ENCODE measurements around the gene GLI2.

Gene GLI2

DNA sequence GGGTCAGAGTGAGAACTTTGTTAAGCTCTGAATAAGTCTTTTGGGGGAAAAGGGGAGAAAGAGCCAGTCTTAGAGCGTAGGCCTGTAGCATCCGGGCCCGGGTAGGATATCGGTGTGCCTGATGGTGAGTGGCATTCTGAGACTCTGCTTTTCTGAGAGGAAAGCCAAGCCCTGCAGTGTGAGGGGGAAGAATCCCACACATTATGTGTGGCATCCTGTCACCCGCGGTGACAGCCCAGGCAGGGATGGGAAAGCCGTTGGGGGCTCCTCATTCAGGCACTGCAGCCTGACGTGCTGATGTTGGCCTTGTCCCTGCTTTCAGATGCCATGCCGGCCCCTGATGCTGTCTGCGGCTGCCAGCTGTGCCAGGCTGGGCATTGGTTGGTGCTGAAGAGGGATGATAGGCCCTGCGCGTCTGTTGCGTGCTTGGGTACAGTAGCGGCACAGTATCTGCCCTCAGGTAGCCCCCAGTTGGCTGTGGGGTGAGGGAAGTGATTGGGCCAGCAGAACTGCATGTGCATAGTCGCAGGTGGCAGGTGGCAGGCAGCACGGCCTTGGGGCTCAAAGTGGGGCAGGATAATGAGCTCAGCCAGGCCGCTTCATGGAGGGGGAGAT, 37.6 kb downstream of the GLI2 start:
- FAIRE-seq = no peak

DNA sequence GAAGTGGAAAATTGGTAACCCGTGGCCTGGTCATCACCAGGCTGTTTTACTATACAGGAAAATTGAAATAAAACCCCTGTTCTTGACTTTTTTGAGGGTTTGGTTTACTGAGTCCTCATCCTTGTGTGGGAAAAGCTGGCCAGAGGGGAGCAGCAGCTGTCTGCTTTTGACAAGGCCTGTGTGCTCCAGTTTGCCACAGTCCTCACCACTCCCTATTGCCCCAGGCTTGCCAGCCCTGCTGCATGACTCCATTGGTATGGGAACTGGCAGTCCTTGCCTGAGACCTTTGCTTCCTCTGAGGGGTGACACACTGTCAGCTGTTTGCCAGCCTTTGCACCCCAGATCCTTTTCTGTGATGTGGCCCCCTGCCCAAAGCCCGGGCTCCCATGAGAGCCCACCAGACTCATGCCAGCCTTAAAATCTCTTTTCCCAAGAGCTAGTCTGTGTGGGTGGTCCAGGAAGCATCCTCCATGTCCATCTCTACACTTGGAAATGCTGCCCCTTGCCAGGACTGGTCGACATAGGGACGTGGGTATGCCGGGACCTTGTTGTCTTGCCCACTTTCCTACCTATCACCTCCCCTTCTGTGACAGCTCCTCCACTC, 39.0 kb downstream of the GLI2 start:
- no peak for FAIRE-seq

DNA sequence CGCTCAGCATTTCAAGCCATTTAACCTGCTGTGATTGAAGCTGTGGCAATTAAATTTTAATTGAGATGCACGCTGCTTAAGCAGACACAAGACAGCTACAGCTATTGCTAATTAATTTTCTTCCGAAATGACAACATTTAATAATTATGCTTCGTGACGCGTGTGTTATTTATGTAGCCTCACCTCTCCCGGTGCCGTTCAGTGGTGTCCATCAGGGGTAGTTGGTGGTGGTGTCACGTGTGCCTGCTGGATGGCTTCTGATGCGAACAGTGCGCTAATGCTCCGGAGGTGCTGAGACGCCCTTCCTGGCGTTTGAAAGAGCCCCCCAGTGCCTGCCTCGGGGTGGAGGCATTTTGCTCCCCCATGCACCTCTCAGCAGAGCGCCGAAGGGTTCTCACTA, 39.5 kb downstream of the GLI2 start:
- FAIRE-seq = no peak

DNA sequence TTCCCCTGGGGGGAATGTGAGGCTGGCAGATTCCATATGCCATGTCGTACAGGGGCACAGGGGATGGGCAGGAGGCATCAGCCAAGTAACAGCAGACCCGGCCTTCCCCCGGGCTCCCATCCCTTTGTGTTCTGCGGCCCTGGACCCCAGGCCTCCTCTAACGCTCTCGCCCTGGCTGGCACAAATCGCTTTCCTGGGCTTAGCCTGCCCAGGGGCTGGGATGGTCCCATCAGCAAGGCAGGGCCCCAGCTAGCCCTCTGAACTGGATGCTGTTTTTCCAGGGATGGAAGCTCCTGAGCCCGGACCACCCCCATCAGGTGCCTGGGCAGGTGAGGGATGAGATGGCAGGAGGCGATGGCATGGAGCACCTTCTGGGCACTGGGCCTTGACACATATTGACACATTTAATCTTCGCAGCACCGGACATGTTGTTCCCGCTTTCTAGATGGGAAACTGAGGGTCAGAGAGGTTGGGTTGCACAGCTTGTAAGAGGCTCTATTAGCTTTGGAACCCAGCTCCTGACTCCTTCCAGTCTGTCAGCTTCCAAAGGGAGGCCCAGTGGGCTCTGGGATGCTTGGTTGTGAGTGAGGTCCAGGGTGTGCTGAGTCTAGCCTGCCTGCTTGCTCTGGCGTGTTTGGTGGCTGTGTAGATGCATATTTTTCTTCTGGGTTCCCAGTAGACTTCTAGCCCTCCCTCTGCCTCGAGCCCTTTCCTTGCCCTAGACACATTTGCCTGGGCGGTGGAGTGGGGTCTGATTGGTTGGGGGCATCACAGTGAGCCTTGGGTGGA, 40.3 kb downstream of the GLI2 start:
- FAIRE-seq = no peak

DNA sequence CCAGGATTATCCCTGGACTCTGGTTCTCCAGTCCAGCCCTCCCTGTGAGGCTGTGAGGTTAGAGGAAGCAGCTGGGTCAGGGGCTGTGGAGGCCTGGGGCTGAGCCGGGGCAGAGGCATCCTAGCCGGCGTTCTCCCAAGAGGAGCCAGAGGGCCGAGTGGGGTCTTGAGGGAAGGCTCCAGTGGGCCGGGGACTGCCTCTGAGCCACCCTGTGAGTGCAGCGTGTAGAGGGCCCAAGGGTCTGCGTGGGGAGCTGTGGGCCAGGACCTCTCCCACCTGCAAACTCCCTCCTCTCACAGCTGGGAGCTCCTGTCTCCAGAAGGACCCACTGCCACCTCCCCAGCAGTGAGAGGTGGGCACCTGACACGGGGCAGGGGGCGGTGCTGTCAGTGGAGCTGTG, 41.0 kb downstream of the GLI2 start:
- FAIRE-seq = no peak

DNA sequence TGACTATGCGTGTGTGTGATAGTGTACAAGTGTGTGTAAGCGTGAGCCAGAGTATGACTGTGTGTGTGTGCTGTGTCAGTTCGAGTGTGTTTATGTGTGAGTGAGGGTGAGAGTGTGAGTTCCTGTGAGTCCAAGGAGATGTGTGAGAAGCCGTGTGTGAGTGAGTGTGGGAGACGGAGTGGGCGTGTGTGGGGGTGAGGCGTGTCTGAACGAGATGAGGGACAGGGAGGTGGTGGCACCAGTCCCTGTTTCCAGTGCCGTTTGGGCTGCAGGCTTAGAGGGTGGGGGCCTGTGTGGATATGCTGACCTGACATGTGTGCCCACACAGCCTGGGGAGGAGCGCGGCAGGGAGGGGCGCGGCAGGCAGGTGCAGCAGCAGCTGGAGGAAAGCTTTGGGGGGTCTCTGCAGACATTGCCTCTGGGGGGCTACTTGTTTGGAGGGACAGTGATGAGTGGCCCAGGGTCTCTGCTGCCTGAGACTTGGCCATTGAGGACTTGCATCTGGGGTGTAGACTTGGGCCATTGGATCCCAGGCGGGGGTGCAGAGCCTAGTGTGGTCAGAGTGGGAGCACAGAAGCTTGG, 41.6 kb downstream of the GLI2 start:
- FAIRE-seq = no peak

DNA sequence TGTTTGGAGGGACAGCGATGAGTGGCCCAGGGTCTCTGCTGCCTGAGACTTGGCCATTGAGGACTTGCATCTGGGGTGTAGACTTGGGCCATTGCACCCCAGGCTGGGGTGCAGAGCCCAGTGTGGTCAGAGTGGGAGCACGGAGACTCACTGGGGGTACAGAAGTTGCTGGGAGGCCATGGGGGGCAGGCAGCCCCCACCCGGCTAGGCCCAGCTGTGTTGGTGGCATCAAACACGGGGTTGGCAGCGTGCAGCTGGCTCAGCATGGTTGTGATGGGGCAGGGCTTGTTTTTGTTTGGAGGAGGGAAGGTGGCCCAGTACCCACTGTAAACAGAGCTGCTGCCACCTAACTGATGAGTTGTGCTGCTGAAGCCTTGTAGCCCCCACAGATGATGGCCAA, 42.1 kb downstream of the GLI2 start:
- FAIRE-seq = no peak

DNA sequence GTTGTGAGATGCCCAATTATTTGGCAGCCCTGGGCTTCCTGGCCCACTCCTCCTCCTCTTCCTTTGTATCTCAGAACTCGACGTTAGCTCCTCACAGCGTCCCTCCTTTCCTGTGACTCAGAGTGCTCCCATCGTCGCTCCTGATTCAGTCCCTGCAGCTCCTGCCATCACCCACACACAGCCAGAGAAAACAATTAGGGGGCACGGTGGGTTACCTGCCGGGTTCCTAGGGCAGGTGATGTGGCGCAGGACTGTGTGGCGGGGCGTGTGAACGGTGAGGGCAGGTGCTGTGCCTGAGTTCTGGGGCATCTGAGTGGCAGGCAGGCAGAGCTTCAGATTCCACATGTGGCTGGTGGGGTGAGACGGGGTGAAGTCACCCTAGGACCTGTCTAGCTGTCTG, 42.6 kb downstream of the GLI2 start:
- FAIRE-seq = no peak

DNA sequence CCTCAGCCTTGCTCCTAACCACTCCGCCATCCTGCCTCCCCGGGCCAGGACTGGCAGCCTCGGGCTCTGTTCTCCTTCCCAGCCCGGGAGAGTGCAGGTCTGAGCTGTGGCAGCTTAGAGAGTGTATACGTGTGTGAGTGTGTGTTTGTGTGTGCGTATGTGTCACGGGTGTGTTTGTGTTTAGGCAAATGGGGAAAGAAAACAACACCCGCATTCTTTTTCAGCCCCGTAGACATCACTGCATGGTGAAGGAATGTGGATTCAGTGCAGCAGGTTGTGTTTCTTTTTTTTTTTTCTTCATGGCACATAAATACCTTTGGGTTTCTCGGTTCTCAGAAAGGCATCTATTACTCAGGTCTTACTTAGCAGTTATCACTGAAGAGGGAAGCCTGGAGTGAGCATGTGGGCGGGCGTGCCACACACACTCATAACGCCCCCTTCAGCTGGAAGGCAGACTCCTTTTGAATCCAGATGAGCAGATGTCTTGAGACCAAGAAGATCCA, 44.2 kb downstream of the GLI2 start:
- no peak for FAIRE-seq

DNA sequence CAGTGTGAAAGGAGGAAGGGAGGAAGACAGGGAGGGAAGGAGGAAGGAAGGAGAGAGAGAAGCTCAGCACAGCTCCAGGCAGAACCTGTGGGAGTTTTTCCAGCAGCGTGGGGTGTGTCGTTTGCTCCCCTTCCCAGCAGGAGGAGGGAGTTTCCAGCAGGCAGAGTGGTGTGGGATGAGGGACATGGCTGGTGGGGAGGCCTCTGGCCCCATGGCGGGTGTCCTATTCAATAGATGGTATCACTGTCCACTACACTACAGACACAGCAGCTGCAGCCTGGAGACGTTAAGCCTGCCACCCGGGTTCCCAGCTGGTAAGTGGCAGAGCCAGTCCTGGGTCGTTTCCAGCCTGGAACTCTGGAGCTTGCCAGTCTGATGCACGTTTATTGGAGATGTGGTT, 44.7 kb downstream of the GLI2 start:
- no peak for FAIRE-seq

DNA sequence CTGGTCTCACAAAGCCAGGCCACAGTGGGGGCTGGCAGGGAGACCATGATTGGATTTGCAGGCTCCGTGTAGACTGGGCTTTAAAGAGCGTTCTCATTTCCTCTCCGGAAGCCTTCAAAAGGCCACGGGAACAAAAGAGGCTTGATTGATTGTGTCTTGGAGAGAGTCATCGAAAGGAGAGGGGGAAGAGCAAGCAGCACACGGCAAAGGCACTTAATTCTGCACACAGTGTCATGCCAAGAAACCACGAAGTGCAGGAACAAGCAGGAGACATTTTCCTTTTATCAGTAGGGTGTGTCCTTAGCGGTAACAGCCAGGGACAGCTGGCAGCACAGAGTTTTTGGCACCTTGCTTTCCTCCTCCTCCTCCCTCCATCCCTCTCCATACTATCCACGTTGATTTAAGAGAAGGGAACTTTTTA, 47.7 kb downstream of the GLI2 start:
- FAIRE-seq = no peak

DNA sequence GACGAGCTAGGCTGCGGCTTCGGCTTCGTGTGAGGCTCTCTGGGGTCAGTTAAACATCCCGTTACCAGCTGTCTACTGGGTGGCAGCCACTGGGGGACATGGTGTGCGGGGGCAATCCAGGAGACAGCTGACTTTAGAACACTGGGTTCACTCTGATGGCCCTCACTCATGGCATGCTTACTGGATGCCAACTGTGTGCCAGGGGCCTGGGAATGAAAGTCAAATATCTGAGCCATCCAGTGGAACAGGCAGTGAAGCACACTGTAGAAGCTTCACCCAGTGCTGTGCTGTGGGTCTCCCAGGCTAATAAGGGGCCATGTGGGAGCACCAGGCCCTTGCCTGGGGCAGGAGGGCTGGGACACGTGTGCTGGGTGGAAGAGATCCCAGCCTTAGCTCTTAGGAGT, 48.3 kb downstream of the GLI2 start:
- no peak for FAIRE-seq
